HUDEP-2 (cell line): ENCODE data around the gene RPL18.
A peak's percentile ranks its signal among the peaks of the same experiment; 100 is the strongest.
"Not testable (repeated sequence)": the region's sequence is repeated elsewhere in the genome, so short reads cannot be mapped to it uniquely, and the experiment has no call there.

Experiments
- DNase-seq, 76 experiments: peaks; one replicate each; lab custom pipeline; 2025; ENCODE audit not compliant: unreplicated experiment in 76 of 76; lab: John Stamatoyannopoulos, UW

RPL18 gene

GRCh38 chr19:48644839-48645619, 26.1 kb upstream of the RPL18 start:
- DNase-seq, result peak in 68 of 76 experiments; percentile 19 to 87 (median 70)

- no peak for DNase-seq
Measured at GRCh38 chr19:48644355-48644754, 25.4 kb upstream of the RPL18 start.

- DNase-seq, result no peak
Measured at GRCh38 chr19:48642862-48643261, 23.9 kb upstream of the RPL18 start.

GRCh38 chr19:48641850-48642249, 22.9 kb upstream of the RPL18 start:
- no peak for DNase-seq

GRCh38 chr19:48639483-48640375, 20.8 kb upstream of the RPL18 start:
- DNase-seq, result peak in 38 of 76 experiments; percentile 17 to 63 (median 42)

- peak in 3 of 76 experiments; percentile 19 to 30 (median 27) for DNase-seq
Measured at GRCh38 chr19:48638831-48639381, 19.9 kb upstream of the RPL18 start.

- DNase-seq, result peak in 73 of 76 experiments; percentile 78 to 96 (median 89)
Measured at GRCh38 chr19:48637948-48638830, 19.2 kb upstream of the RPL18 start.

GRCh38 chr19:48637449-48637947, 18.5 kb upstream of the RPL18 start:
- DNase-seq, result peak in 75 of 76 experiments; percentile 95 to 100 (median 100)

GRCh38 chr19:48636859-48637448, 18.0 kb upstream of the RPL18 start, which contains the start of gene DBP:
TSS of gene DBP (minus strand) at chr19:48637379. CDS start at chr19:48636994, 385 bp downstream.
- peak in 33 of 76 experiments; percentile 38 to 95 (median 58) for DNase-seq

GRCh38 chr19:48635966-48636858, 17.2 kb upstream of the RPL18 start:
- DNase-seq, result no peak

GRCh38 chr19:48635263-48635965, 16.4 kb upstream of the RPL18 start:
- peak in 59 of 76 experiments; percentile 28 to 88 (median 74) for DNase-seq

GRCh38 chr19:48634424-48635262, 15.7 kb upstream of the RPL18 start:
- peak in 74 of 76 experiments; percentile 51 to 99 (median 98) for DNase-seq

- DNase-seq, result no peak
Measured at GRCh38 chr19:48634036-48634342, 15.0 kb upstream of the RPL18 start.

- DNase-seq, result peak in 5 of 76 experiments; percentile 17 to 43 (median 35)
Measured at GRCh38 chr19:48633148-48634035, 14.4 kb upstream of the RPL18 start.

GRCh38 chr19:48632692-48633147, 13.7 kb upstream of the RPL18 start:
- DNase-seq, result peak in 43 of 76 experiments; percentile 24 to 61 (median 38)

- DNase-seq, result not testable (repeated sequence)
Measured at GRCh38 chr19:48632286-48632685, 13.3 kb upstream of the RPL18 start.
